Stomach (tissue), 4 donors: Measurements from ENCODE around the gene FOXS1.

Experiments used
- CTCF ChIP-seq, 7 experiments: fragments of 450-650 bp in 4 of 7; fragments of 200-600 bp in 3 of 7; sonication (generic) in 3 of 7; IDR thresholded peaks; one replicate each; pipeline ENCODE4 v1.5.1; 2016 to 2019; ENCODE audit warnings: antibody characterized with exemption in 7 of 7, control low read depth in 2 of 7, mild to moderate bottlenecking in 1 of 7
- EP300 ChIP-seq: sonication (generic); formaldehyde crosslinking; IDR thresholded peaks from one replicate; pipeline ENCODE4 v1.6.1; 2017; ENCODE audit warnings: antibody characterized with exemption
- POLR2A ChIP-seq, 4 donors: fragments of 450-650 bp; IDR thresholded peaks; one replicate each; pipeline ENCODE4 v1.6.1; 2016; ENCODE audit warnings: antibody characterized with exemption in 4 of 4, control low read depth in 2 of 4, mild to moderate bottlenecking in 1 of 4, moderate library complexity in 1 of 4

DNA sequence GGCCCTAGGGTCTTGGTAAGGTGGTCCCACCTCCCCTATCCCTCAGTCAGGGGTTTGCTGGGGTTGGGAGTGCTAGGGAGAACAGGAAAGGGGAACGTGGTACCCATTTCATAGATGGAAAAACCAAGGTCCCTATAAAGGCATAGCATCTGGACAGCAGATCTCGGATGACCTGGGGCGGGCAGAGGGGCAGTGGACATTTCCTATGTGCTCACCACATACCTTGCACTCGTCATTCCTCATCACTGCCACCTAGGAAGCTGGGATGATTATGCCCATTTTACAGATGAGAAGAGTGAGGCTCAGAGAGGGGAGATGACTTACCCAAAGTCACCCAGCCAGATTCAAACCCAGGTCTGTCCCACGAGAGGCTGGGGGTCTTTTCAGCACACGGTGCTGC is 14.2 kb downstream of the FOXS1 start:
- no peak for TF ChIP-seq CTCF (IDR thresholded peaks at IDR 0.05)
- TF ChIP-seq EP300 = no peak
- TF ChIP-seq POLR2A (IDR thresholded peaks at IDR 0.05) = no peak
